AG10803 (cell line): Measurements from ENCODE around the gene NRG3.

Experiments used
- DNase-seq: peaks from one replicate; pipeline ENCODE4 v3.0.0; 2010; ENCODE audit warnings: low read depth
- H3K4me3 ChIP-seq: 2 replicates; pipeline ENCODE4 v1.5.1; 2011; ENCODE audit warnings: mild to moderate bottlenecking, low read length, control low read depth
- TF ChIP-seq, protein P1 (sequence below): conservative IDR thresholded peaks from 2 replicates; pipeline ENCODE4 v1.5.1; 2011; ENCODE audit warnings: mild to moderate bottlenecking, low read length, control low read depth, inconsistent platforms

The NRG3 gene

DNA sequence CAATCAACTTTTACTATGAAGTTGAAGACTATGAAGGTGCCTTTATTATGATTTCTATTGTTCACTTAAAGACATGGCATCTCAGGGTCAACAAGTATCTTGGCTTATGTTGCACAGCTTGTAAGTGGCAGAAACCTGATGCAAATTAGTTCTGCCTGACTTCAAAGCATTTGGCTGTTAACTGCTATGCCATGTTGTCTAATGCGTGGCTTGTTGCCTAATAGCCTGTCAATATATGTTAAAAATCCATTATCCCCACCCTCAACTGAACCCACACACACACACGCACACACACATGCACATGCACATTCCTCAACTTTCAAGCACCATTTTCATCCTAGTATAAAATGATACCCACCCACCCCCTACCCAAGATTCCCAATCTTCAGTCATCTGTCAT, 217.1 kb downstream of the NRG3 start:
- no peak overlapping the region for H3K4me3 ChIP-seq
- TF ChIP-seq, protein P1, sequence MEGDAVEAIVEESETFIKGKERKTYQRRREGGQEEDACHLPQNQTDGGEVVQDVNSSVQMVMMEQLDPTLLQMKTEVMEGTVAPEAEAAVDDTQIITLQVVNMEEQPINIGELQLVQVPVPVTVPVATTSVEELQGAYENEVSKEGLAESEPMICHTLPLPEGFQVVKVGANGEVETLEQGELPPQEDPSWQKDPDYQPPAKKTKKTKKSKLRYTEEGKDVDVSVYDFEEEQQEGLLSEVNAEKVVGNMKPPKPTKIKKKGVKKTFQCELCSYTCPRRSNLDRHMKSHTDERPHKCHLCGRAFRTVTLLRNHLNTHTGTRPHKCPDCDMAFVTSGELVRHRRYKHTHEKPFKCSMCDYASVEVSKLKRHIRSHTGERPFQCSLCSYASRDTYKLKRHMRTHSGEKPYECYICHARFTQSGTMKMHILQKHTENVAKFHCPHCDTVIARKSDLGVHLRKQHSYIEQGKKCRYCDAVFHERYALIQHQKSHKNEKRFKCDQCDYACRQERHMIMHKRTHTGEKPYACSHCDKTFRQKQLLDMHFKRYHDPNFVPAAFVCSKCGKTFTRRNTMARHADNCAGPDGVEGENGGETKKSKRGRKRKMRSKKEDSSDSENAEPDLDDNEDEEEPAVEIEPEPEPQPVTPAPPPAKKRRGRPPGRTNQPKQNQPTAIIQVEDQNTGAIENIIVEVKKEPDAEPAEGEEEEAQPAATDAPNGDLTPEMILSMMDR = no peak
- DNase-seq = no peak

DNA sequence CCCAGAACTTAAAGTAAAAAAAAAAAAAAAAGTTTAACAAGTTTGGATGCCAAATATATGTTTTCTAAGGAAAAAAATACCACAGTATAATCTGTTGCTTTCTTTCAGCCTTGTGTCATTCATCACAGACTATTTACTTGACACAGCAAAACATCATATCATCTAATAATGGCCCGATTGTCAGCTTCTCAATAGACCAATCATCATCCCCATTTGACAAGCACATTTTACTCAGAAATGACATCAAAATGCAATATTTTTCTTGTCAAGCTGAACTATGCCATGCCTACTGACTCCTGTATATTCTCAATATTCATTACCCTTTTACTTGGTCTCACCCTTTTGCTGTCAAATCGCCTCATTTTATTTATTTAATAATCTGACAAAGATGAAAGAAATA, 249.7 kb downstream of the NRG3 start:
- TF ChIP-seq, protein P1 = no peak
- H3K4me3 ChIP-seq = no peak overlapping the region
- no peak for DNase-seq

DNA sequence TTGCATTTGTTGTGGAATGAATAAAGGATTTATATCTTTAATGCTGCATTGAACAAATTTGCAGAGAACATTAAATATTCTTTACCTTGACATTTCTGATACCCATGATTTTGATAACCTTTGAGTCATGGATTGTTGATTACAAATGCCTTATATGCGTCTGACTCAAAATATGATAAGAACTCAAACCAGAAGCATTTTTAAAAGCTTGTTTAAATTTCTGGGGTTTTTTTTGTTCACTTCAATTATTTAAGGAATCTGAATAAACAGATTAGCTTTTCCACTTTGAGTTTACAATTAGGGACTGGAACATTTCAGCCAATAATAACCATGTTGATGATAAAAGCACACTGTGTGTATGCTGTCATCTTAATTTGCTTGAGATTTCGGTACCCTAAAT, 253.5 kb downstream of the NRG3 start:
- H3K4me3 ChIP-seq = no peak overlapping the region
- no peak for DNase-seq
- TF ChIP-seq, protein P1 = no peak

- TF ChIP-seq, protein P1 = no peak
- H3K4me3 ChIP-seq = no peak overlapping the region
- no peak for DNase-seq
Observed at GRCh38 chr10:82136103-82136502, 261.1 kb downstream of the NRG3 start.

DNA sequence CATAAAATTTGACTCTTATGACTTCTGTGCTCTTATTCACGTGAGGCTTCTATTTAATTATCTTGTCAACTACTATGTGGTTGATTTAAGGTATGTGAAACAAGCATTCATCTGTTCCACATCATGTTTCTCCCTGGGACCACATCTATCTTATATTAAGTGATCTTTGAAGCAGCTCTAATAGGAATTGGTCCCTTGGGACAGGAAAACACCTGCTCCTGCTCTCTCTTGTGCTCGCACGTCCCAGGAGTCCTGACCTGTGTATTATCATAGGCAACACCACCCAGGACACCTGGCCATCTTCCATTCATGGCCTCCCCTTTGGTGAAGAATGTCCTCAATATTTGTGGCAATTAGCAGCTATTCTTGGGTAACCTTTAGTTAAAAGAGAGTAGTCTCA, 269.2 kb downstream of the NRG3 start:
- DNase-seq = no peak
- no peak overlapping the region for H3K4me3 ChIP-seq
- TF ChIP-seq, protein P1 = no peak

DNA sequence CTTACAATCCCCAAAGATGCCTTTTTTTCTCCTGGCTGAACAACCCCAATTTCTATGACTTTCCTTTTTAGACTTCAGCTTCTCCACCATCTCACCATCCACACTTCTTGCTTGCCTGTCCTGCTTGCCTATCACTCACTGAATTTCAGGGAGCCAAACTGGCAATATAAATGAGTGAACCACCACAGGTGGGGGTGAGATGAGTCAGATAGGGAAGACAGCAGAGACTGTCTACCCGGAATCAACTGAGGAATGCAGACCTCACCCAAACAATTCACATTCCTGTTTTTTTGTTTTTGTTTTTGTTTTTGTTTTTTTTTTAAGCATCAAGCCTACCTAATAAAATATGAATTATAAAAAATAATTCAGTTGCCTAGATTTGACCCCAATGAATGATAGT, 273.8 kb downstream of the NRG3 start:
- no peak overlapping the region for H3K4me3 ChIP-seq
- TF ChIP-seq, protein P1 = no peak
- DNase-seq = no peak

- TF ChIP-seq, protein P1 = no peak
- no peak overlapping the region for H3K4me3 ChIP-seq
- no peak for DNase-seq
Observed at GRCh38 chr10:82149674-82150073, 274.7 kb downstream of the NRG3 start.
